IMR-90 (cell line): ENCODE measurements around the gene FRMD3. TPM values are rescaled to one million over a fixed set of nuclear protein-coding genes. Genes with fewer than 3 reads are reported as not detected.

Experiments
- ATAC-seq: fragments of 200-7000 bp; cut with Tn5 transposase; 2 replicates; pipeline ENCODE4 v1.9.1; 2020; ENCODE audit warnings: low read depth, mild to moderate bottlenecking, moderate library complexity
- BruUV-seq: library from RNA; stranded (reverse); fragments of 400-500 nt; replicated peaks from 2 replicates; lab custom pipeline; 2021; lab: Mats Ljungman, UMichigan
- CTCF ChIA-PET: fragments of 300-600 bp; formaldehyde crosslinking; extraction: SDS; loops from one replicate; lab custom pipeline; 2021; ENCODE audit warnings: antibody characterized with exemption; lab: Yijun Ruan, JAX
- POLR2A ChIA-PET: fragments of 300-600 bp; sonication (Branson Sonifier 250); formaldehyde crosslinking; loops from one replicate; lab custom pipeline; 2022; ENCODE audit warnings: antibody characterized with exemption; ENCODE audit not compliant: unreplicated experiment; lab: Charles Lee
- DNase-seq: peaks from one replicate; pipeline ENCODE4 v3.0.0; 2013
- H2AFZ ChIP-seq: replicated peaks from 2 replicates; pipeline ENCODE3; 2013; ENCODE audit warnings: low read length, mild to moderate bottlenecking; ENCODE audit not compliant: poor library complexity
- H2AK5ac ChIP-seq: 2 replicates; pipeline ENCODE4 v1.6.1; 2013; ENCODE audit warnings: low read depth, low read length, inconsistent platforms
- H2AK9ac ChIP-seq: replicated peaks from 2 replicates; pipeline ENCODE3; 2013; ENCODE audit warnings: mild to moderate bottlenecking, low read depth, low read length, moderate library complexity; ENCODE audit not compliant: poor library complexity
- H2BK120ac ChIP-seq: 2 replicates; pipeline ENCODE4 v1.6.1; 2013; ENCODE audit warnings: low read depth, low read length, inconsistent platforms
- H2BK15ac ChIP-seq: 3 replicates; pipeline ENCODE4 v1.6.1; 2013; ENCODE audit warnings: low read depth, low read length, inconsistent platforms
- H2BK20ac ChIP-seq: 2 replicates; pipeline ENCODE4 v1.6.1; 2013; ENCODE audit warnings: low read depth, mild to moderate bottlenecking, inconsistent platforms, low read length, moderate library complexity
- H2BK5ac ChIP-seq: 2 replicates; pipeline ENCODE4 v1.6.1; 2013; ENCODE audit warnings: mild to moderate bottlenecking, low read depth, low read length, inconsistent platforms; ENCODE audit not compliant: poor library complexity, severe bottlenecking
- H3K14ac ChIP-seq: replicated peaks from 2 replicates; pipeline ENCODE4 v1.6.1; 2013; ENCODE audit warnings: low read depth, low read length, inconsistent platforms
- H3K18ac ChIP-seq: 2 replicates; pipeline ENCODE4 v1.6.1; 2013; ENCODE audit warnings: low read depth, low read length, control low read depth
- H3K23ac ChIP-seq: 2 replicates; pipeline ENCODE4 v1.6.1; 2013; ENCODE audit warnings: low read depth, low read length, inconsistent platforms
- H3K27ac ChIP-seq: 2 replicates; pipeline ENCODE4 v1.5.1; 2013; ENCODE audit warnings: mild to moderate bottlenecking, control low read depth, low read length; ENCODE audit not compliant: insufficient read depth
- H3K27me3 ChIP-seq: 2 replicates; pipeline ENCODE4 v1.6.1; 2013; ENCODE audit warnings: low read length; ENCODE audit not compliant: control insufficient read depth, insufficient read depth
- H3K36me3 ChIP-seq: 2 replicates; pipeline ENCODE4 v1.6.1; 2013; ENCODE audit warnings: low read length, mixed read lengths; ENCODE audit not compliant: control insufficient read depth, insufficient read depth
- H3K4ac ChIP-seq: 2 replicates; pipeline ENCODE4 v1.6.1; 2013; ENCODE audit warnings: low read depth, low read length, inconsistent platforms
- H3K4me1 ChIP-seq: 2 replicates; pipeline ENCODE4 v1.6.1; 2013; ENCODE audit warnings: low read length, mixed read lengths; ENCODE audit not compliant: control insufficient read depth, insufficient read depth
- H3K4me2 ChIP-seq: 2 replicates; pipeline ENCODE4 v1.6.1; 2013; ENCODE audit warnings: low read depth, mild to moderate bottlenecking, control low read depth, low read length, moderate library complexity
- H3K4me3 ChIP-seq: 2 replicates; pipeline ENCODE4 v1.5.1; 2013; ENCODE audit warnings: low read depth, mild to moderate bottlenecking, control low read depth, low read length, moderate library complexity; ENCODE audit not compliant: insufficient read depth
- H3K56ac ChIP-seq: 2 replicates; pipeline ENCODE4 v1.6.1; 2013; ENCODE audit warnings: low read length, inconsistent platforms; ENCODE audit not compliant: insufficient read depth; ENCODE audit errors: extremely low read depth
- H3K79me1 ChIP-seq, 2 experiments: 2 replicates each; pipeline ENCODE4 v1.6.1; 2013; ENCODE audit warnings: low read length in 2 of 2, inconsistent platforms in 1 of 2, low read depth in 1 of 2
- H3K9ac ChIP-seq: 2 replicates; pipeline ENCODE4 v1.6.1; 2013; ENCODE audit warnings: low read depth, low read length, control low read depth
- H3K9me1 ChIP-seq: 2 replicates; pipeline ENCODE4 v1.6.1; 2013; ENCODE audit warnings: low read length, inconsistent platforms; ENCODE audit not compliant: insufficient read depth
- H3K9me3 ChIP-seq: 2 replicates; pipeline ENCODE4 v1.6.1; 2013; ENCODE audit warnings: low read length; ENCODE audit not compliant: control insufficient read depth, insufficient read depth
- H4K20me1 ChIP-seq: 2 replicates; pipeline ENCODE4 v1.6.1; 2013; ENCODE audit warnings: low read length, inconsistent platforms; ENCODE audit not compliant: insufficient read depth
- H4K5ac ChIP-seq: 2 replicates; pipeline ENCODE4 v1.6.1; 2013; ENCODE audit warnings: mild to moderate bottlenecking, low read depth, low read length, control low read depth
- H4K8ac ChIP-seq, 2 experiments: 2 replicates each; pipeline ENCODE4 v1.6.1; 2013; ENCODE audit warnings: low read depth in 2 of 2, low read length in 2 of 2, control low read depth in 1 of 2, inconsistent platforms in 1 of 2
- H4K91ac ChIP-seq: 2 replicates; pipeline ENCODE4 v1.6.1; 2013; ENCODE audit warnings: low read depth, low read length, inconsistent platforms; ENCODE audit not compliant: insufficient read depth
- BHLHE40 ChIP-seq: fragments of 150-350 bp; IDR thresholded peaks from 2 replicates; pipeline ENCODE4 v1.6.1; 2016; ENCODE audit warnings: mild to moderate bottlenecking, low read depth, low read length
- CEBPB ChIP-seq: IDR thresholded peaks from 2 replicates; pipeline ENCODE4 v1.6.1; 2012; ENCODE audit warnings: low read depth, low read length, improper control_type of control experiment
- CHD1 ChIP-seq: IDR thresholded peaks from 2 replicates; pipeline ENCODE4 v1.6.1; 2012; ENCODE audit warnings: low read depth, low read length, improper control_type of control experiment
- CTCF ChIP-seq: conservative IDR thresholded peaks from 2 replicates; pipeline ENCODE4 v1.5.1; 2012; ENCODE audit warnings: mild to moderate bottlenecking, low read depth, low read length, improper control_type of control experiment
- ELK1 ChIP-seq: fragments of 150-350 bp; IDR thresholded peaks from 2 replicates; pipeline ENCODE4 v1.6.1; 2016; ENCODE audit warnings: low read depth, mild to moderate bottlenecking, low read length, moderate library complexity, borderline replicate concordance
- FOS ChIP-seq: fragments of 150-350 bp; IDR thresholded peaks from 2 replicates; pipeline ENCODE4 v1.6.1; 2016; ENCODE audit warnings: low read depth, low read length
- MAFK ChIP-seq: IDR thresholded peaks from 2 replicates; pipeline ENCODE4 v1.6.1; 2012; ENCODE audit warnings: low read depth, low read length, improper control_type of control experiment
- MAZ ChIP-seq: IDR thresholded peaks from 2 replicates; pipeline ENCODE4 v1.6.1; 2012; ENCODE audit warnings: low read depth, mild to moderate bottlenecking, low read length, improper control_type of control experiment, moderate library complexity, borderline replicate concordance
- MXI1 ChIP-seq: IDR thresholded peaks from 2 replicates; pipeline ENCODE4 v1.6.1; 2012; ENCODE audit warnings: low read depth, mild to moderate bottlenecking, low read length, moderate library complexity, borderline replicate concordance
- NFE2L2 ChIP-seq: fragments of 150-350 bp; IDR thresholded peaks from 2 replicates; pipeline ENCODE4 v1.6.1; 2016; ENCODE audit warnings: low read depth, mild to moderate bottlenecking, low read length
- POLR2A ChIP-seq: IDR thresholded peaks from 2 replicates; pipeline ENCODE4 v1.6.1; 2012; ENCODE audit warnings: mild to moderate bottlenecking, low read depth, low read length
- RAD21 ChIP-seq: IDR thresholded peaks from 2 replicates; pipeline ENCODE4 v1.6.1; 2012; ENCODE audit warnings: low read length, improper control_type of control experiment
- RCOR1 ChIP-seq: IDR thresholded peaks from 2 replicates; pipeline ENCODE4 v1.6.1; 2012; ENCODE audit warnings: mild to moderate bottlenecking, low read length, improper control_type of control experiment; ENCODE audit not compliant: insufficient replicate concordance
- RFX5 ChIP-seq: IDR thresholded peaks from 2 replicates; pipeline ENCODE4 v1.8.0; 2012; ENCODE audit warnings: low read depth, mild to moderate bottlenecking, low read length, moderate library complexity
- SMC3 ChIP-seq: fragments of 150-350 bp; IDR thresholded peaks from 2 replicates; pipeline ENCODE4 v1.6.1; 2016; ENCODE audit warnings: low read depth, mild to moderate bottlenecking, antibody characterized with exemption, low read length, moderate library complexity
- USF2 ChIP-seq: fragments of 150-350 bp; IDR thresholded peaks from 2 replicates; pipeline ENCODE4 v1.6.1; 2017; ENCODE audit warnings: mild to moderate bottlenecking, antibody characterized with exemption, low read length, low read depth
- WGBS, 2 experiments: methylation state at CpG; one replicate each; pipeline versions ENCODE4 v1.1.5 to v1.1.7; 2013; ENCODE audit warnings: missing lambda C conversion rate in 2 of 2; ENCODE audit not compliant: insufficient read length in 1 of 2; ENCODE audit errors: extremely low coverage in 2 of 2; 5-methylcytosine and 5-hydroxymethylcytosine counted together
- dilution Hi-C: fragments of 300-500 bp; cut with HindIII; formaldehyde crosslinking; loops from one replicate; pipeline ENCODE4 v1.14.3; 2018; ENCODE audit warnings: low sequenced_read_pairs; ENCODE audit not compliant: unreplicated experiment
- in situ Hi-C: fragments of 300-500 bp; cut with MboI; formaldehyde crosslinking; loops from 3 replicates; pipeline ENCODE4 v1.14.3; 2019; ENCODE audit warnings: low sequenced_read_pairs, inconsistent platforms, mixed read lengths
- intact Hi-C: fragments of 100-400 bp; cut with micrococcal nuclease; formaldehyde crosslinking; loops from 2 replicates; pipeline ENCODE4 v1.10.0; 2022
- polyA plus RNA-seq, 3 experiments: library from polyadenylated mRNA; depleted of rRNA; stranded (reverse); fragments of >200 nt; gene quantifications; 2 replicates each; pipeline ENCODE4 v1.2.3, GENCODE V29; 2012; ENCODE audit warnings: low replicate concordance in 1 of 3
- total RNA-seq: library from RNA; depleted of rRNA; stranded (reverse); fragments of >200 nt; gene quantifications from 2 replicates; pipeline ENCODE4 v1.2.3, GENCODE V29; 2012

FRMD3 gene
- total and polyA plus RNA-seq, 2 of the 4 experiments (the other 2 are of a cell fraction) = 0.02 to 0.18 TPM

GRCh38 chr9:83483223-83483622 lies 55.0 kb downstream of the FRMD3 start:
- no CpG with 5 or more reads among the region's 2 CpGs for WGBS, 2 experiments
- Histone ChIP-seq H2BK120ac (no peak overlapping the region), H2AK5ac (no peak overlapping the region), H3K4me2 (no peak overlapping the region), H4K91ac (no peak overlapping the region), H3K27ac (no peak overlapping the region), H3K79me1 (no peaks in the 10 kb centered on the region), H3K9me1 (no peaks in the 10 kb centered on the region), H2AFZ (no peak overlapping the region), H3K36me3 (no peaks in the 10 kb centered on the region), H4K8ac (no peak overlapping the region), H3K18ac (no peak overlapping the region), H4K5ac (no peak overlapping the region), H3K27me3 (no peaks in the 10 kb centered on the region), H3K4me3 (no peak overlapping the region), H4K20me1 (no peaks in the 10 kb centered on the region), H3K56ac (no peak overlapping the region), H2BK5ac (no peak overlapping the region), H3K4me1 (no peaks in the 10 kb centered on the region), H2BK20ac (no peak overlapping the region), H3K14ac (no peak overlapping the region), H2BK15ac (no peak overlapping the region), H2AK9ac (no peak overlapping the region), H3K9me3 (no peaks in the 10 kb centered on the region), H3K4ac (no peak overlapping the region), H3K23ac (no peak overlapping the region), H3K9ac (no peak overlapping the region)
- dilution Hi-C loops = no loop called here
- intact Hi-C loops = no loop called here
- ChIA-PET CTCF (no interaction called here), POLR2A (no interaction called here)
- no peak for TF ChIP-seq CTCF
- no peak for TF ChIP-seq FOS
- no peak for TF ChIP-seq NFE2L2
- no peak for TF ChIP-seq USF2
- no peak for TF ChIP-seq MXI1
- TF ChIP-seq POLR2A = no peak
- no peak for TF ChIP-seq MAZ
- TF ChIP-seq RCOR1 = no peak
- TF ChIP-seq RAD21 = no peak
- no peak for TF ChIP-seq CHD1
- TF ChIP-seq MAFK = no peak
- TF ChIP-seq RFX5 = no peak
- TF ChIP-seq CEBPB = no peak
- no peak for TF ChIP-seq BHLHE40
- no peak for TF ChIP-seq SMC3
- TF ChIP-seq ELK1 = no peak
- in situ Hi-C loops = no loop called here
- no peak for ATAC-seq
- no peak for DNase-seq
- BruUV-seq = no TSS peak
